CD4-positive, alpha-beta T cell treated with Interleukin-15 for 1 hour (primary cell): ENCODE measurements around the gene PRB4.
"Not testable (repeated sequence)": the region's sequence is repeated elsewhere in the genome, so short reads cannot be mapped to it uniquely, and the experiment has no call there.

Experiments
- DNase-seq: peaks from one replicate; pipeline ENCODE4 v3.0.0-alpha.2; 2020

PRB4 gene

DNA sequence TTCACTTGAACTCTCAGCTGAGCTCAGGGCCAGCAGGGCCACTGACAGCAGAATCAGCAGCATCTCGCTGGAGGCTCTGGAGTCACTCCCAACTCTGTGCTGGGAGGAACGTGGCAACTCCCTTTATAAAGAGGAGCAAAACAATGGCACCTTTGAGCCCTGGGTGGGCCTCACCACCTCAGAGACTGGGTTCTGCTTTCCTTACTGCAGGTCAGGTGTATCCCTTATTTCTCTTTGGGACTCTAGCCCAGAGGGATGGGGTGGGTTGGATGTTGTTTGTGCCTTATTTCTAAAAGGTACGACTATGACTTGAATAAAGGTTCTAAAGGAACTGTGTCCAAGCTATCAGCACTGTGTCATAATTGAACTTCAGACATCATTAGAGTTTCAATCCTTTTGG lies at the start of gene PRB4:
Gene PRB4 (minus strand): TSS at position 101 of the 400 bp plus-strand sequence. CDS start 38 bp downstream, at position 63.
- DNase-seq: no peak

DNA sequence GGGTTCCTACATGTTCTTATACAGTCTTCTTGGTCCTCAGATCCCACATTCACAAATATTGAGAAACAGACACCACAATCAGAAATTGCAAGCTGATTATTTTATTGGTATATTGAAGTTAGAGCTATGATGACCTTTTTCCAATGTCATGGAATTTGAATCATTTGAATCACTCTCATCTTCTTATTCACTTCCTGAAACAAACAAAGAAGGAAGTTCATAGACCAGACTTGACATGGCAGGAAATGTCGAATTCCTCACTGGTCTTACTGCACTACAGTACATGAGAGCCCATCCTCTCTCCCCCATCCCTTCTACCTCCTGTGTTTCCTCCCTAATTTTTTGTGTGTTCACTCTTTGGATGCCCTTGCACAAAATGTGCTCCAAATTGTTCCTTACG lies 41.5 kb upstream of the PRB4 start:
- not testable (repeated sequence) for DNase-seq

DNA sequence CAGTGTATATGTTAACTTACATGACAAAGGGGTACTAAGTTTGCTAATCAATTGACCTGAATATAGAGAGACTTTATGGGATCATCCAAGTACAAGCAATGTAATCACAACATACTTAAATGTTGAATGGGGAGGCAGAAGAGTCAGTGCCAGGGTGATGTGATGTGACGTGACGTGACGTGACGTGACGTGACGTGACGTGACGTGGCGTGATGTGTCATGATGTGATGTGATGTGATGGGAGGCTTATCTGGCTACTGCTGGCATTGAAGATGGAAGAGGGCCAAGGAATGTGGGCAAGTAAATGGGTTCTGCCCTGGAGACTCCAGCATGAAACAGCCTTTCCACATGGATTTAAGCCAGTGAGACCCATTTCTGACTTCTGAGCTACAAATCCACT lies 38.2 kb upstream of the PRB4 start:
- no peak for DNase-seq

DNA sequence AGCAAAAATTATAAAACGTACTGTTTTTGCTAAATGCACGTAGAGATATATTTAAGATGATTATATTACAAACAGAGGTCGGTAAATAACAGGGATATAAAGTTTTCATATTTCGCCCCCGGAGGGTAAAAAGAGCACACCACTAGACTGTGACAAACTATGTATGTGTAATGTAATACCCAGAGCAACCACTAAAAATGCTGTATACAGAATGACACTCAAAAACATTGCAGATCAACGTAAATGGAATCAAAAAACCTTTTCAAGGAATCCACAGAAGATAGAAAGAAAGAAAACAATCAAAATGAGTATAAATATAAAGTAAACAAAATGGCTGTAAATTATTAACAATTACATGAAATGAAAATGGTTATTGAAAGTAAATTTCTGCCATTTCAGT lies 37.6 kb upstream of the PRB4 start:
- DNase-seq: no peak

DNA sequence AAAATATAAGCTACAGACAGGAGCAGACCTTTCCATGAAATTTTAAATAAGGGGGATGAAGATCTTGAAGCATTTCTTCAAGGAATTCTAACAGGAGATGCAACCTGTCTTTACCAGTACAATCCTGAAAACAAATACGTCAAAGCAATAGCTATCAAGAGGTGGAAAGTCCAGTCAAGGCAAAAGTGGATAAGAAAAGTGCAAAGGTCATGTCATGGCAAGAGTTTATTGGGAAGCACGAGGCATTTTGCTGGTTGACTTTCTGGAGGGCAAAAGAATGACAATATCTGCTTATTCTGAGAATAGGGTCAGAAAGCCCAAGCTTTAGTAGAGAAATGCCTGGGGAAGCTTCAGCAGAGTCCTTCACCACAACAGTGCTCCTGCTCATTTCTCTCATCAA lies 34.3 kb upstream of the PRB4 start:
- DNase-seq: no peak

DNA sequence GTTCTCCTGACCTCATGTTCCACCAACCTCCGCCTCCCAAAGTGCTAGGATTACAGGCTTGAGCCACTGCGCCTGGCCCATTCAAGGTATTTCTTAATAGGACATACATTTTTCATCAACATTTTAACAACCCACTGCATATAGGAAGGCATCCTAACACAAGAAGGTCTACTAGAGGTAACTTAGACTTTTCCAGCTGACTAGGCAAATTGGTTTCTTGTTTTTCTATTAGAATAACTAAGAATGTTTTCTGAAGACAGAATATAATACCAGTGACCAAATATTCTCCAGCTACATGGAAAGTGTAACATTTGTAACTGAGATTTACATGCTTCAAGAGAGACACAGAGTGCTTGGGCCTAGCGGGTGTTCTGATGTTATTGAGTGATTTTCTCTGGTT lies 14.2 kb upstream of the PRB4 start:
- DNase-seq: no peak

DNA sequence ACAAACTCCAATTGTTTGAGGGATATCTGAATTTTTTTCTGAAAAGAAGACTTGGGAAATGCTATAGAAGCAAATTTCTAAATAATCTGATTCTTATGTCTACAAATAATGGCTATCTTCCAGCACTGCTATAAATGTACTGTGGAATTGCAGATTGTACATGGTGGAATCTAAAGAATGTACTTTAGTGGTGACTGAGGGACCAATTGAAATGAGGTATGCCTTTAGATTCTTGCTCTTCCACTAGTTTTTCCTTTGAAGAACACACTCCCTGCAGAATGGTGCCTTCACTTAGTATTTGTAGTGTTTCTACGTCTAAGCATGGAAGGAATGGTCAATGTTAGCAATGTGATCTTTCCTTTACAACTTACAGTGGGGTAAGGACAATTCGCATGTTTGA lies 11.7 kb upstream of the PRB4 start:
- DNase-seq: no peak

DNA sequence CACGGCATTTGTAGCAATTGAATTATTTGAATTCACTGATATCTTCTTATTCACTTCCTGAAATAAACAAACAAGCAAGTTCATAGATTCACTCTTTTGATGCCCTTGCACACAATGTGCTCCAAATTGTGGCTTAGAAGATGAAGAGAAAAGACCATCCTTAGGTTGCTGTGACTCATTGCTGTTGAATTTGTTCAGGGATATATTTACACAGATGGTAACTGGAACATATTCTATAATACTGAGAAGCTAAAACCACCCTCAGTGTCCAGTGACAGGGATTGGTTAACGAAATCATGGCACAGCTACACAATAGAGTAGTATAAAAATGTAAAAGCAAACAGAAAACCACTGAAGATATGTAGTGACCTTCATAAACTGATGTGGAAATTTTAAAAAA lies 3.1 kb downstream of the PRB4 start:
- DNase-seq: no peak

DNA sequence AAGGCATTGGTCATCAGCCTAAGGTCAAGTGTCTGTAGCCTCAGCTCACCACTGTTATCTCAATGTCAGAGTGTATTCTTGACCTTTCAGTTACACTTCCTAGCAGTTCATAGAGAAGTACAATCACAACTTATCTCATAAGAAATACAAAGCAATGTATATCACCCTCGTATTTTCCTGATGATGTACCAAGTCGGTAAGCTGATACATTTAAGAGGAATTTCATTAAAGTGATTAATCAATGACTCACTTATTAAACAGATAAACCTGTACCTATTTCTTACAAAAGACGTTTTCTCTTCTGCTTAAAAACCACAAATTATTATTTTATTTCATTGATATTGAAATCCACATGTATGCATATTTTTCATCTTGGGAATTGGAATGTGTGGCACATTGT lies 36.8 kb downstream of the PRB4 start:
- no peak for DNase-seq

DNA sequence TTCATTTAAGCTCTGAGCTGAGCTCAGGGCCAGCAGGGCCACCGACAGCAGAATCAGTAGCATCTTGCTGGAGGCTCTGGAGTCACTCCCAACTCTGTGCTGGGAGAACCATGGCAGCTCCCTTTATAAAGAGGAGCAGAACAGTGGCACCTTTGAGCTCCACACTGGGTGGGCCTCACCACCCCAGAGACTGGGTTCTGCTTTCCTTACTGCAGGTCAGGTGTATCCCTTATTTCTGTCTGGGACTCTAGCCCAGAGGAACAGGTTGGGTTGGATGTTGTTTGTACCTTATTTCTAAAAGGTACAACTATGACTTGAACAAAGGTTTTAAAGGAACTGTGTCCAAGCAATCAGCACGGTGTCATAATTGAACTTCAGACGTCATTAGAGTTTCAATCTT lies 40.6 kb downstream of the PRB4 start, which contains the start of gene PRB3:
Gene PRB3 (minus strand): TSS at position 101 of the 400 bp plus-strand sequence. CDS start 38 bp downstream, at position 63.
- DNase-seq: no peak

DNA sequence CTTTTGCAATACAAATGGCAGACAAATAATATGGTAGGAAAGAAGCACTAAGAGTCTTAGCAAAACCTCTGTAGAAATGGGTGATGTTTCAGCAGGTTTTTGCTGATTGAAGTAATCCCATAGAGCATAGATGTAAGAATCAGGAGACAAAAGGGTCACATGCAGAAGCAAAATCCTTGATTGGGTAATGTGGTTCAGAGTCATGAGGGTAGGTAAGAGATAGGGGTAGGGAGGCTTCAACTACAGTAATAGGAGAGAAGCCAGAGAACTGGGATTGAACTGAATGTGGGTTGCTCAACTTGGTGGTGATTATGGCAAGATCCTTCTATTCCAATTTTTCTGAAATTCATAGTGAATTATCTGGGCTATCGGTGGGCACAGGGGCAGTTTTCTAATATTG lies 45.7 kb downstream of the PRB4 start:
- DNase-seq: no peak
